GM18498 (cell line): ENCODE results near the gene PCSK4.
"Not testable (repeated sequence)": the region's sequence is repeated elsewhere in the genome, so short reads cannot be mapped to it uniquely, and the experiment has no call there.

Experiments used
- ATAC-seq: cut with Tn5 transposase; IDR thresholded peaks from one replicate; pipeline ENCODE4 v1.9.1; 2021; ENCODE audit warnings: mild to moderate bottlenecking, moderate library complexity; ENCODE audit not compliant: unreplicated experiment

Gene PCSK4

DNA sequence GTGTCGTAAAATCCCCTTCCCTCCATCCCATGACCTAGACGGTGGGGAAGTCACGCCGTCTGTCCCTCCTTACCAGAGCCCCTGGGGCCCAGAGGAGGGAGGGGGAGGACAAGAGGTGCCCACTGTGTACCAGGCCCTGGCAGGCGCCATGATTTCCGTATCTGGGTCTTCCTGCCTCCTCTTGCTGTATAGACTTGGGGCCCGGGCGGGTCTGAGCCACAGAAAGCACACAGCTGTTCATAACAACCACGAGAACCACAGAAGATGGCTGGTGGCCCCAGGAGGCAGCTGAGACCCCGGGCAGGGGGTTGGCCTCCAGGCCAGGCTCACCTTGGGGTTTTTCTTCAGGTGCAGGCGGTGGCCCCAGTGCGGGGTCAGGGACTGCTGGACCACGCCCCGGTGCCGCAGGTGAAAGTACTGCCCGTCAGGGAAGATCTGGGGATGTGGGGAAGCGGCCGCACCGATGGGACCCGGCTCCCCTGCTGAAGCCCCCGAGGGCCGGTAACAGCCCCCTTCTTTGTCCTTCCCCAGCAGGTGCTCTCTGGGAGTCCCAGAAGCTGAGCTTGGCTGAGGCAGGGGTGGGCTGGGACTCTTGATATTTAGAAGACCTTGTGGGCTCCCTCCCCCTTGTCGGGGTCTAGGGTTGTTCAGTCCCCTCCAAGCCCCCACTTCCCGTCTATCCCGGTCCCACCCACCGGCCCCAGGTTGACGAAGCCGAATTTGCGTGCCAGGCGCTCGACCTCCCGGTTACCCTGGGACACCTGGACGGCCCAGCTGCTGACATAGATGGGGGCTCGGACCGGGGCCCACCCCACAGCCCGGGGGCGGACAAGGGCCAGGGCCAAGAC is 463 bp downstream of the PCSK4 start:
- no peak for ATAC-seq

GRCh38 chr19:1488282-1488601 is 1.9 kb downstream of the PCSK4 start:
- ATAC-seq: no peak

DNA sequence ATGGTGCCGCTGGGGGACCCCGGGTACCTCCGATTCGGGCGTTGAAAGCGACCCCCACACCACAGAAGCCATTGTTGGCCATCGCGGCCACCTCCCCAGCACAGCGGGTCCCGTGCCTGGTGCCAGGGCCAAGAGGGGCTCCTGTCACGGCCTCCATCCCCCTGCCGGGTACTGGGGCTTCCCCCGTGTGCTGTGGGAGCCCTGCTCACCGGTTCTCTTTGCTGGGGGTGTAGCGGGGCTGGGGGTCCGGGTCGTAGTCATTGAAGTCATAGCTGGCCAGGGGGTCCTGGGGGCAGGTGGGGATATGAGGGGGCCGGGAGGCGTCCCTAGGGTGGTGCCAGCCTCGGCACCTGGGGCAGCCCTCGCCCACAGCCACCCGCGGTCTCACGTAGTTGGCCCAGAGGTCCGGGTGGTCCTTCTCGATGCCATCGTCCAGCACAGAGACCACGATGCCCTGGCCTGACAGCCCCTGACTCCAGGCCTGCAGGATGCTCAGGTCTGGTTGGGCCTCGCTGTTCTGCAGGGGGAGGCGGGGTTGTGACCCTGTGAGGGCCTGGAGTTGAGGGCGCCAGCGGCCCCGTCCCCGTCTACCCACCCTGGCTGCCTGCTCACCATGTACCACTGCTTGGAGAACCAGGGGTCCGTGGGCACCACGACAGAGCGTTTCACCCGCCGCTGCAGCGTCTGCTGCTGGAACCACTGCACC is 2.4 kb downstream of the PCSK4 start:
- no peak for ATAC-seq

DNA sequence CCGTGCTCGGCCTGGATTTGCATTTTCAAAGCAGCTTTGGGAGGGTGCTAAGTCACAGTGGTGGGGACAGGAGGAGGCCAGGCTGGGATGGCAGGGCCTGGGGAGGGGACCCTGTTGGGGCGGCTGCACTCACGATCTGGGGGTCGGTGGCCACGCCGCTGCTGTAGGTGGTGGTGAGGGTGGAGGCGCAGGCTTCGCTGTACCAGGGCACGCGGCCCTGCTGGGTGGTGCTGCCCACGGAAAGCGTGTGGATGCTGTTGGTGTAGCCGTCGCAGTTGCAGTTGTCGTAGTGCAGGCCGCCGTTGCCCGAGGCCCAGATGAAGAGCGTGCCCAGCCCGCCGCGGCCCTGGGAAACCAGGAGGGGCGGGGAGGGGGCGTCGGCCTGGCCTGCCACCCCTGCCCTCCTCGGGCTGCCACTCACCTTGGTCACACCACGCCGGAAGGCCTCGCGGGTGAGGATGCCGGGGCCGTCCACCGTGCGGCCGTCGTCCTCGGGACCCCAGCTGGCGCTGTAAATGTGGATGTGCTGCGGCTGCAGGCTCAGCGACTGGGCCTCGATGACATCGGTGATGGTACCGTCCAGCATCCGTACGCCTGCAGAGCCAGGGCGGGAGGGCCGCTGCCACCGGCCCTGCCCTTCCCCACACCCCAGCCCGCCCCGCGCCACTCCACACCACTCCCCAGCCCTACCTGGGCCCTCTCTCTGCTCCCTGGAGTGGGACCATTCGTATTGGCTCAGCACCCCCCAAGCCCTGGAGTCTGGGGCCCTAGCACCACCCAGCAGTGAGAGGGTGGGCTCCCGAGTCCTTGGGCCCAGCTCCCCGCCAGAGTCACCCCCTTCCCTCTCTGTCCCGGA is 3.2 kb downstream of the PCSK4 start:
- ATAC-seq: no peak

- ATAC-seq: no peak
These were observed 6.1 kb downstream of the PCSK4 start for GRCh38 chr19:1483979-1484428.

DNA sequence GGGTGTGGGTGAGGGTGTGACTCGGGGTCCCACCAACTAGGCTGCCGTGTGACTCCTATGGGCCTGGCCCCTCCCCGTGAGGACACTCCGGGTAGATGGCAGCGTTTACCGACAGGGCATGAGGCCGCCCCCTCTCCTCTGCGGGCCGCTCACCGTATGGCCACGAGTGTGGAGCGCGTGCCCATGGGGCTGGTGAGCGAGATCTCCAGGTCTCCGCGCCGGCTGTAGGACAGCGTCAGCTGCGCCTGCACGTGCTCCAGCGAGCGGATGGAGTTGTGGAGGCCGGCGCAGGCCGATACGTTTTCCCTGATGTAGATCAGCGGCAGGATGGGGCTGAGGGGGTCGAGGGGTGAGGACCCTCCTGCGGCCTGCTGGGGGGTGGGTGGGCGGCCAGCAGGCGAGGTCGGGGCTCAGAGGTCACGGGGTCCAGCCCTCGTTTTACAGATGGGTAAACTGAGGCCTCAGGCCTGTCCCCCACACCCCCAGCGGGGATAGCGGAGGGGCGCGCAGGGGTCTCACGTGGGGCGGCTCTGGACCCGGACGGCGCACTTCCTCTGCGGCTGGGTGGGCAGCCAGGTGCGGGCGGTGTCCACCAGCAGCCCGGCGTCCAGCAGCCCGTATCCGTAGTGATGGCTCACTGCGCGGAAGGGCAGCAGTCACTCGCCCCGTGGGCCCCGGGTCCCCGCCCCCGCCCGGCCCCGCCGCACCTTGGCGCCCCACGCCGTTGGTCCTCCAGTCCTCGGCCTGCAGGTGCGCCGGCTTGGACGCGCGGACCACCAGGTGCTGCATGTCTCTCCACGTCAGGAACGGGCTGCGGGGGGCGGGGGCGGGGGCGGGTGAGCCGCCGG is 6.8 kb downstream of the PCSK4 start:
- ATAC-seq: no peak

DNA sequence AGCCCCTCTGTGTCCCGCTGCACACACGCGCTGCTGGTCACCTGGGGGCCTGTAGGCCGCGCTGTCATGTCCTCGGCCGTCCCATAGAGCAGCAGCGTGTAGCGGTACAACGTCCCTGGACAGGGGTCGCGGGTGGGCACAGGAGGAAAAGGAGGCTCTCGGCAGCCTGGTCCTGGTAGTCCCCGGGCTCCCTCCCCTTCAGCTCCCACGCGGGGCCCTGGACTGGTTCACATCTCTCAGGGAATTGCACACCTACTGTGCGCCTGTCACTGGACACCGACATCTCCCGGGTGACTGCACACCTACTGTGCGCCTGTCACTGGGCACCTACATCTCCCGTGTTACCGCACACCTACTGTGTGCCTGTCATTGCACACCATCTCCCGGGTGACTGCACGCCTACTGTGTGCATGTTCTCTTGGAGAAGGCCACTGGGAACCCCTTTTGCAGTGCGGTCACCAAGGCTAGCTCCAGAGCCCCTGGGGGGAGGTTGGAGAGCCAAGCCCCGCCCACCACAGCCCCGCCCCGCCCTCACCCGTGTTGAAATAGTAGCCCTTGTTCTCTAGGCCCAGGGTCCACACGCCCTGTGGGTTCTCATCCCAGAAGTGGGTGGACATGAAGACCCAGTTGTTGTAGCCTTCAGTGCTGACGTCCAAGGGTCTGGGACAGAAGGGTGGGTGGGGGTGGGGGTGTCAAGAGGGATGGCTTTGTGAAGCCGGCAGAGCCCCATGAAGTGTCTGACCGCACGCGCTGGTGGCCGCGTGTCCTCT is 7.6 kb downstream of the PCSK4 start:
- no peak for ATAC-seq

DNA sequence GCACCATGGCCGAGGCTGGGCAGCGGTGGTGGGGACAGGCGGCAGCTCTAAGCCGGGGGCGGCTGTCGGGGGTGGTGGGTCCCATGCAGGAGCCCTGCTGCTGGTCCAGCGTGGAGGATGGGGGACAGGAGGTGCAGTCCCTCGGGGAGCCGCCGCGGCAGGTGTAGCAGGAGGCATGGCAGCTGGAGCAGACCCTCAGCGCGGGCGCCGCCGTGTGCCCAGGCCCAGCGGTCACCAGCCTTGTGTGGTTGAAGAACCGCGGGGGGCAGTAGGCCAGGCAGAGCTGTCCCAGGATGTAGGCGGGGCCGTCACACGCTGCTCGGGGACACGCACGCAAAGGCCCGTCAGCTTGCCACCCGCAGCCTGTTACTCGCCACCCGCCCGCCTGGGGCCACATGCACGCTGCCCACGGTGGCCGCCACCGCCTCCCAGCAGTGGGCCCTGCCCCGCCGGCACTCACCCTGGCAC is 8.2 kb downstream of the PCSK4 start:
- ATAC-seq: no peak

GRCh38 chr19:1481224-1481892 is 8.8 kb downstream of the PCSK4 start:
- no peak for ATAC-seq

GRCh38 chr19:1478934-1479707 is 11.0 kb downstream of the PCSK4 start, which contains the start of gene C19orf25:
Gene C19orf25, minus strand, starts transcription at chr19:1479215. Its CDS starts 312 bp downstream, at chr19:1478903.
- peak; percentile 92 for ATAC-seq

- ATAC-seq: not testable (repeated sequence)
These were observed 13.1 kb downstream of the PCSK4 start for GRCh38 chr19:1477056-1477455.

DNA sequence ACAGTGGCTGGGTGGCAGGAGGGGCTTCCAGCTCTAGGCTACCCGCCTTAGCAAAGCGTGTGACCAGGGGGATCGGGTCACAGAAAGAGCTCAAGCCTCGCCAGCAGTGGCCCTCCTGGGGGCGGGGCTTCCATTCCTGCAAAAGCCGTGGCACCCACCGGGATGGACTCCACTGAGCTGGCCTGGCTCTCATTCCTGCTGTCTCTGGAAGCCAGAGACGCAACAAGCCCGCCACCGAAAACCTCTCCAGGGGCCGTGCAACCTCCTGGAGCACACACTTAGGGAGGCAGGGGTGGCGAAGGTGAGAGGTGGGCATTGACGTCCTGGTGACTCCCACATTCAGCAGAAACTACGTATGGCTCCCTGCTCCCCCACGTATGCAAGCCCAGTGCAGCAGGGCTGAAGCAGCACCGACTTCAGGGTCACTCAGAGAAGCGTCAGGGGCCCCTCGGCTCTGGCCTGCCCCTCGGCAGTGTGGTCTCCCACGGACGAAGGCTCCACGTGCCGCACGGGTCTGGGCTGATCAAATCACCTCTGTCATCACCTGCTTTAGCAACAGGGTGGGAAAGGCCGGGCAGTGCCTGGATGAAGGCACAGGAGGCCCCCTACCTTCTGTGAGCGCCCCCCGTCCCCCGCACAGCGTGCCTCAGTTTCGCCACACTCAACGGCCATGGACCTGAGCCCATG is 14.3 kb downstream of the PCSK4 start:
- ATAC-seq: no peak

GRCh38 chr19:1474765-1475351 is 15.3 kb downstream of the PCSK4 start:
- no peak for ATAC-seq

DNA sequence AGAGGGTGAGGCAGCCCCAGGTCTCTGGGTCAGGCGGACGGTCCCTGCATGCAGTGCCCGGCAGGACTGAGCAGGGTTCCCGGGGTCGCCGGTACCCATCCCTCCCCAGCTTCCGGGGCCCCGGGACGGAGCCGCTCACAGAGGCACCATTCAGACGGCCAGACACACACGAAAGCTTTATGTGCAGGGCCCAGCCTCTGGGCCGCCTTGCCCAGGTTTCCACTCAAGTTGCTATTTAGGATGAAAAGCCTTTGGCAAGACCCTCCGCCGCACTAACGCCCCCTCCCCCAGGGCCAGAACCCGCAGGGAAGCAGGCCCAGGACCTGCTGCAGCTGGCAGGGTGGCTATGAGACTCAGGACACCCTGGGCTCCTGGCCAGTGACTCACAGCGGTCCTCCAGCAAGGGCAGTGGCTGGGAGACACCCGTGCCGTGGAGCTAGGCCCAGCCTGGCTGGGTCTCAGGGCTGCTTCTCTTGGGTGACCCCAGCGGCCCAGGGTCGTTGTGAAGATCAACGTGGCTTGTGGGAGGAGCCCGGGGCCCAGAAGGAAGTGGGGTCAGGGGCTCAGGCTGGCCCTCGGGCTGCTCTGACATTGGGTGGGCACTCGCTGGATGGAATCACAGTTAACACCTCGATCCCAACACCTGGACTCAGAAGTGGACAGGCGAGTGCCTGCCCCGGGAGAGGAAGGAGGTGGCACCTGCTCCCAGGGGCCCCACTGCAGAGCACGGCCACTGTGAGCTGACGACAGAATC is 16.0 kb downstream of the PCSK4 start:
- no peak for ATAC-seq

DNA sequence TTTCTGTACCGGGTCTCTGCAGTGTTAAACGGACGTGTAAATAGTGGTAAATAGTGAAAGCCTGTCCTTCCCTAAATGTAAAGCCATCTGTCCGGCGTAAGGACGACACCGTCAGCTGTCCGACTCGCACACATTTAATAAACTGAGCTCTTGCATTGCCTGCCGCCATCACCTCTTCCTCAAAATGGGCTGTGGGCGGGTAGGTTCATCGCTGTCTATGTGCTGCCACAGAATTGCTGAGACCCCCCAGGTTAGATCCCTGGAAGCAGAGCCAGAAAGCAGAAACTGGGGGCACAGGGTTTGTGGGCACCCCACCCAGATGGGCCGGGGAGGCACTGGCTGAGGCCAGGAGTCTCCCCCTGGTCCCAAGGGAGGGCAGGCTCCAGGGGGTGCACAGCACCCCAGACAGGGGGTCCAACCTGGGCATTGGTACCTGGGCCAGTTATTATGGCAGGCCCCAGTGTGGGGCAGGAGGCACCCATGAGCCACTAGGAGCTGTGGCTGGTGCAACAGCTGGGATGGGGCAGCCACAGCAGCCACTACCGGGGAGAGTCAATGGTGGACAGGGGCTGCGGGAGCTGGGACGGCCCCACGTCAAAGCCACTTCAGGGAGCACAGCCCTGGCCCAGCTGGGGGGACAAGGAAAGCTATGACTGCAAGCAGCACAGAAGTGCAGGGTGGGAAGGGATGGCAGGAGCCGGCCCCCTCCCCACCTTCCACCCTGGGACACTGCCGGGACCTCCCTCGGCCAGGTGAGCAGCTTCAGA is 16.9 kb downstream of the PCSK4 start:
- ATAC-seq: no peak
